Adrenal gland (tissue), 5 donors: ENCODE results near the gene DNASE1L2.
"Not testable (repeated sequence)": the region's sequence is repeated elsewhere in the genome, so short reads cannot be mapped to it uniquely, and the experiment has no call there.

Experiments
- CTCF ChIP-seq, 6 experiments: fragments of 450-650 bp in 4 of 6; fragments of 200-600 bp in 2 of 6; sonication (generic) in 1 of 6; IDR thresholded peaks; 1 replicate in 5 of 6; 2 replicates in 1 of 6; pipeline versions ENCODE4 v1.5.1 to v1.8.0; 2016 to 2021; ENCODE audit warnings: antibody characterized with exemption in 6 of 6, mild to moderate bottlenecking in 2 of 6, moderate library complexity in 1 of 6
- POLR2A ChIP-seq, 2 donors: fragments of 450-650 bp; IDR thresholded peaks; one replicate each; pipeline ENCODE4 v1.6.1; 2017; ENCODE audit warnings: antibody characterized with exemption in 2 of 2, mild to moderate bottlenecking in 2 of 2, moderate library complexity in 1 of 2
- donor health status: DM: no; HTN: no; CAD: no.

- TF ChIP-seq CTCF, POLR2A (IDR thresholded peaks at IDR 0.05): not testable (repeated sequence)
Observed at GRCh38 chr16:2203119-2203688, 33.0 kb upstream of the DNASE1L2 start.
